GM12874 (cell line): ENCODE results near the gene ACTN2.

Source experiments
- TF ChIP-seq, protein P1 (sequence below): IDR thresholded peaks from 2 replicates; pipeline ENCODE4 v1.5.1; 2011; ENCODE audit warnings: low read depth, mild to moderate bottlenecking, control low read depth, low read length, moderate library complexity; ENCODE audit not compliant: insufficient read depth

The ACTN2 gene

DNA sequence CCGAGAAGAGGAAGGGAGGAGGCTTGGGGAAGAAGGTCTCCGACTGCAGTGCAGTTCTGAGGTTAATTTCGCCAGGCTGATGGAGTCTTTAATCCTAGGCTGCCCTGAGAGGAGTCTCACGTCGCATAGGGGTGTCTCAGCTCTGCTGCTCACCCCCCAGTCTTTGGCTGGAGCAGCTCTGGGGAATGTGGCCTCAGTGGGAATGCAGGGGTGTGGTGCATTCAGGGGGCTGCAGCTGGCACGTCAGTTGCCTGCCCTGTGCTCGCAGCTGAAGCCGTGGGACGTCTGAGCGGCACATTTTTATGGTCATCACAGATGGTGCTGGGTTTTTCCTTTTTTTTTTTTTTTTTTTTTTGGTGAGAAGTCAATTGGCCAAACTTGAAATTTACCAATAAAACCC, 38.2 kb downstream of the ACTN2 start:
- TF ChIP-seq, protein P1, sequence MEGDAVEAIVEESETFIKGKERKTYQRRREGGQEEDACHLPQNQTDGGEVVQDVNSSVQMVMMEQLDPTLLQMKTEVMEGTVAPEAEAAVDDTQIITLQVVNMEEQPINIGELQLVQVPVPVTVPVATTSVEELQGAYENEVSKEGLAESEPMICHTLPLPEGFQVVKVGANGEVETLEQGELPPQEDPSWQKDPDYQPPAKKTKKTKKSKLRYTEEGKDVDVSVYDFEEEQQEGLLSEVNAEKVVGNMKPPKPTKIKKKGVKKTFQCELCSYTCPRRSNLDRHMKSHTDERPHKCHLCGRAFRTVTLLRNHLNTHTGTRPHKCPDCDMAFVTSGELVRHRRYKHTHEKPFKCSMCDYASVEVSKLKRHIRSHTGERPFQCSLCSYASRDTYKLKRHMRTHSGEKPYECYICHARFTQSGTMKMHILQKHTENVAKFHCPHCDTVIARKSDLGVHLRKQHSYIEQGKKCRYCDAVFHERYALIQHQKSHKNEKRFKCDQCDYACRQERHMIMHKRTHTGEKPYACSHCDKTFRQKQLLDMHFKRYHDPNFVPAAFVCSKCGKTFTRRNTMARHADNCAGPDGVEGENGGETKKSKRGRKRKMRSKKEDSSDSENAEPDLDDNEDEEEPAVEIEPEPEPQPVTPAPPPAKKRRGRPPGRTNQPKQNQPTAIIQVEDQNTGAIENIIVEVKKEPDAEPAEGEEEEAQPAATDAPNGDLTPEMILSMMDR, result no peak

- TF ChIP-seq, protein P1, result no peak
Measured at GRCh38 chr1:236725668-236726067, 39.4 kb downstream of the ACTN2 start.

DNA sequence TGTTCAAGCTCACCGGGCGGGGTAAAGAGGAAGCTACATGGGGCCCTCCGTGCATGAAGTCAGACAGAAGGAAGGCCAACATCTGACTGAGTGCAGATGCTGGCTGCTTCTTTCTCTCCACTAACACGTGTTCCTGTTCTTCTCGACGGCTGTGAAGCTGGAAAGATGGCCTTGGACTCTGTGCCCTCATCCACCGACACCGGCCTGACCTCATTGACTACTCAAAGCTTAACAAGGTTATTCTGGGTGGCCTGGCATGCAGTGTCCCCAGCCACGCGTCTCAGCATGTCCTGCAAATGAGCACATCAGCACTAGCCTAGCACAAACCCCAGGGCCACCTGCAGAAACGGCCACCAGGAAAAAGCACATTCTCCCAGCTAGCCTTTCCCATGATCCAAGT, 41.2 kb downstream of the ACTN2 start:
- TF ChIP-seq, protein P1, result no peak

GRCh38 chr1:236728752-236729151, 42.5 kb downstream of the ACTN2 start:
- TF ChIP-seq, protein P1, result no peak

DNA sequence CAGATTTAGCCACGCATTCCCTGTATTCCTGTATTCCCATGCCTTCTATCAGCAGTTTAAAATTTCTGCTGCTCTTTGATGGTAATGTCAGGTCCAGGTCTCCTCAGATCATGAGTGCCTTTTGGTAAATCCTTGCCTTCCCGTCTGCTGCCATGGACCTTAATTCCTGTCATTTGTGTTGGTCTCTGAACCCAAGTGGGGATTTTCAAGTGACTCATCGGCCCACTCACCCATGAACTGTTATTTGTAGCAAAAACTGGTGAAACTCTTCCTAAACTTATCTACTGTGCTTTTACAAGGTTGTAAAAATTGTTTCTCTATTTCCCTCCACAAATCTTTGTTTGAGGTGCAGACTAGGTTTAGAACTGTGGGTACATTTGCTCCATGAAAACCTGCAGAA, 47.4 kb downstream of the ACTN2 start:
- TF ChIP-seq, protein P1, result no peak

DNA sequence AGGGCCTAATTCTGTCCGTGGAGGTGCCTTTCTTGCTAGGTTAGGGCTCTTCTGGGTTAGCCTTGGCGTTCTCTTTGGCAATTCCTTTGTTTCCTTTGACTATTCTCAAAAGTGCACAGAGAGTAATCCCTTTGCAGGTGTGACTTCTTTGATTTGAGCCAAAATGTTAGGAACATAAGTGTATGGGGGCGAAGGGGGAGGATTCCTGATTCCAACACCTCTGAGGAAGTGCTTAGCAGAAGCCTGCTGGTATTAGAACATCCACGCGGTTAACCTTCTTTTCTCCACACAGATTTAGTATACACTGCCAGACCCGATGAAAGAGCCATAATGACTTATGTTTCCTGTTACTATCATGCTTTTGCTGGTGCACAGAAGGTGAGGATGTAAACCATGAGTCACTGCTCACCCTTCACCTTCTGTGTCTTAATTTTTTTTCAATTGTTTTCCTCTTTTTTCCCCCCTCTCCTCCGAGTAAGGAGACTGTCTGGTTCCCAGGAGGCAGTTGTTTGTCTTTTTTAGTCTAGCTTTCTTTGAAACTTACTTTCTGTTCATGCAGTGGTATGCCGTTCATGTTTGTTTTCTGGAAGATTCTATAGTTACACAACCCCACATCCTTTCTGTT, 48.0 kb downstream of the ACTN2 start:
- TF ChIP-seq, protein P1, result no peak

DNA sequence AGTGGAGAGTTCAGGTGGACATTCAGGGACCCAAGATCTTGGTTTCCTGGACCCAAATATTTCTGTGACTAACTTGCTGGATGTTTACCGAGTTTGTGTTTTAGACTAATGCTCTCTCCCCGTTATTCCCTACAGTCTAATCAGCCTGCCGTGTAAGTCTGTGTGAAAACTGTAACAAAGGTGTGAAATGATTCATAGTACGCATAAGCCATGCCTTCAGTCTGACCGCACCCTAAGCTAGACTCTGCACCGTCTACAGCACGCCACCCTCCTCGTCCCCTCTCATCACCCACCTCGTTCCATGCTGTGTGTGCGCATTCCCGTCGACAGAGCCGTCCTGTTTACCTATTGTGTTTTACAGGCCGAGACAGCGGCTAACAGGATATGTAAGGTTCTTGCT, 50.5 kb downstream of the ACTN2 start:
- TF ChIP-seq, protein P1, result no peak

DNA sequence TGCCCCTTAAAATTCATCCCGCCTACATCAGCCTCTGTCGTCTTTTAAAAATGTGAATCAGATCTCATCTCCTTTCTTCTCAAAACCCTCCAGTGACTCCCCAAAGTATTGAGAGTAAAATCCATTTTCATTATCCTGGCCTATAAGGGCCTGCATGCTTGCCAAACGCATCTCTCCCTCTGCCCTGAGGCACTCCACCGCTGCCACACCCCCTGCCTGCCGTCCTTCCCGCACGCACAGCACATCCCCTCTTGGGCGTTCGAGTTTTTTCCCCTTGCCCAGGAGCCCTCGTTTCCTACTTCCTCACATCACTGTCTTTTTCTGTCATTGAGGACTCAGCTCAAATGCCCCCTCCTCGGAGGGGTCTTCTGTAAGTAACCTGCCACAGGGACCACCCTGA, 55.5 kb downstream of the ACTN2 start:
- TF ChIP-seq, protein P1, result no peak
